Measurements from ENCODE around the gene FZD1. TPM values are rescaled to one million over a fixed set of nuclear protein-coding genes. Genes with fewer than 3 reads are reported as not detected.

Gene FZD1
- total RNA-seq, 2 experiments from 2014 or later, result 1.2 TPM

GRCh38 chr7:91316426-91316825, 52.2 kb downstream of the FZD1 start:
- Mint-ChIP-seq H3K9me3 (no peaks in the 10 kb centered on the region), H3K4me3 (no peak overlapping the region), H3K36me3 (ENCODE audit: low read depth) (no peaks in the 10 kb centered on the region), H3K27ac (no peak overlapping the region), H3K4me1 (no peaks in the 10 kb centered on the region), H3K27me3 (peaks cover 3% of the 10 kb centered on the region)
- ChIA-PET POLR2A (no interaction called here), CTCF (no interaction called here)
- DNase-seq, result no peak

DNA sequence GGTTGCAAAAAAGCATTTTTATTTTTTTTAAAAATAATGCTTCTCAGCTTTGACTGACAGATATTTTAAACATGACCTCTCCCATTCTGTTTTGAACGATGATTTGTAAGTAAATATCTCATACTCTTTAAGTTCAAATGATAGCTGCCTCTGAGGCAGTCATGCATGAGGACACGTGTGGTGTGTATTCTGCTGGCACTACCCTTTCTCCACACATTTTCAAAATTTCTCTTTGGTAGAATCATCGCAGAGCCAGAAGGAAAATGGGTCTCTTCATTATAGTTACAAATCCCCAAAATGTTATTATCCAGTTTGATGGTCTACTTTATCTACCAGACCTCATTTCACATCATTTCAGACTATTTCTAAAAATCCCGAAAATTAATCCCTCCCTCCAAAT, 55.1 kb downstream of the FZD1 start:
- no peaks in the 10 kb centered on the region for H3K4me1 Mint-ChIP-seq
- ChIA-PET CTCF (no interaction called here), POLR2A (no interaction called here)
- no peaks in the 10 kb centered on the region for H3K9me3 Mint-ChIP-seq
- no peak for DNase-seq
- H3K4me3 Mint-ChIP-seq, result no peak overlapping the region
- peaks cover 3% of the 10 kb centered on the region for H3K27me3 Mint-ChIP-seq
- no peak overlapping the region for H3K27ac Mint-ChIP-seq
- no peaks in the 10 kb centered on the region for H3K36me3 Mint-ChIP-seq (ENCODE audit: low read depth)

DNA sequence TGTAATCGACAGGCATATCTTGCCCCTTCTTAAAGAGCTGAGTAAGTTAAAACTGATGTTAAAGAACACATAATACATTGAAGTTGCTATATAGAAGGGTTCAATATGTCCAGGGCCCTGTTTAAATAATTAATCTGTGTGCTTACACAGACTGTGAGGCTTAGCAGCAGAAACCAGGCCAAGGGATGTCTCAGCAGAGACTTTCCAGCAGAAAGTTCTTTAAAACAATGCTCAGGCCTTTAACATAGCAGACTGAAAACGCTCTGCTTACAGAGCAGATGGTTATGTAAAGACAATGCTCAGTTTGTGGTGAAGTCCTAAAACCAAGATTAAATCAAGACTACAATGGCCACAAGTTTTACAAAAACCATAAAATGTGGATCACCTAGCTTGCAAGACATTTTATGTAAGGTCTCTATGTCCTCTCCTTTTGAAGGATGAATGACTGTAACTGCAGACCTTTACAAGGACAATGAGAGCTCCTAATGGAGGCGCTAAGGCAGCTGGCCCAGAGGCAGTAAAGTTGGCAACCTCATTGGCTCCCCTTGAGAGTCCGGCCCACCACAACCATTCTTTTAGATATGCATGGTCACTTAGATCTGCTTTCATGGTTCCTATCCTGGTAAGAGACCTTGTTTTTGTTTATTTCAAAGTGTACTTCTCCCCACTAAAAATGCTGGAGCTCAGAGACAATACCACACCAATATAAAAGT, 56.3 kb downstream of the FZD1 start:
- no peak overlapping the region for H3K4me3 Mint-ChIP-seq

More for the DNA sequence above, 56.3 kb downstream of the FZD1 start:
- no peak for DNase-seq
- POLR2A ChIA-PET, result no interaction called here
- H3K9me3 Mint-ChIP-seq, result no peaks in the 10 kb centered on the region
- H3K4me1 Mint-ChIP-seq, result no peaks in the 10 kb centered on the region
- H3K27me3 Mint-ChIP-seq, result peaks cover 3% of the 10 kb centered on the region
- H3K27ac Mint-ChIP-seq, result no peak overlapping the region
- no peaks in the 10 kb centered on the region for H3K36me3 Mint-ChIP-seq (ENCODE audit: low read depth)
- CTCF ChIA-PET, result interaction anchor here (0.5 kb wide), 1 partner anchor 149 kb away, joined by 3 read pairs; no protein-coding TSS in a partner anchor
